Mesothelial cell of epicardium (in vitro differentiated cells): Measurements from ENCODE around the gene NAV3. TPM values are rescaled to one million over a fixed set of nuclear protein-coding genes. Genes with fewer than 3 reads are reported as not detected.
"Not testable (repeated sequence)": the region's sequence is repeated elsewhere in the genome, so short reads cannot be mapped to it uniquely, and the experiment has no call there.

Source experiments
- DNase-seq, 2 experiments: peaks; one replicate each; pipeline ENCODE4 v3.0.0; 2021; ENCODE audit warnings: low spot score in 2 of 2; ENCODE audit not compliant: unreplicated experiment in 2 of 2
- H3K27ac Mint-ChIP-seq: 2 replicates; pipeline ENCODE4 v1.8.0; 2021; ENCODE audit warnings: mixed read lengths
- H3K27me3 Mint-ChIP-seq: 2 replicates; pipeline ENCODE4 v1.8.0; 2021; ENCODE audit warnings: low read depth, mixed read lengths
- H3K36me3 Mint-ChIP-seq: 2 replicates; pipeline ENCODE4 v1.8.0; 2021; ENCODE audit warnings: mixed read lengths
- H3K4me1 Mint-ChIP-seq: 2 replicates; pipeline ENCODE4 v1.8.0; 2021; ENCODE audit warnings: mixed read lengths
- H3K4me3 Mint-ChIP-seq: 2 replicates; pipeline ENCODE4 v1.8.0; 2021; ENCODE audit warnings: mild to moderate bottlenecking, moderate library complexity, mixed read lengths
- H3K9me3 Mint-ChIP-seq: 2 replicates; pipeline ENCODE4 v1.8.0; 2021; ENCODE audit warnings: mixed read lengths
- CTCF ChIP-seq: fragments of 200-600 bp; sonication (generic); IDR thresholded peaks from one replicate; pipeline ENCODE4 v1.5.0; 2021; ENCODE audit warnings: antibody characterized with exemption; ENCODE audit not compliant: unreplicated experiment
- total RNA-seq: library from RNA; stranded (reverse); gene quantifications from 3 replicates; pipeline ENCODE4 v1.2.1, GENCODE V29; 2021

The NAV3 gene
- total RNA-seq, 1 donor from 2014 or later: 28.7 TPM

DNA sequence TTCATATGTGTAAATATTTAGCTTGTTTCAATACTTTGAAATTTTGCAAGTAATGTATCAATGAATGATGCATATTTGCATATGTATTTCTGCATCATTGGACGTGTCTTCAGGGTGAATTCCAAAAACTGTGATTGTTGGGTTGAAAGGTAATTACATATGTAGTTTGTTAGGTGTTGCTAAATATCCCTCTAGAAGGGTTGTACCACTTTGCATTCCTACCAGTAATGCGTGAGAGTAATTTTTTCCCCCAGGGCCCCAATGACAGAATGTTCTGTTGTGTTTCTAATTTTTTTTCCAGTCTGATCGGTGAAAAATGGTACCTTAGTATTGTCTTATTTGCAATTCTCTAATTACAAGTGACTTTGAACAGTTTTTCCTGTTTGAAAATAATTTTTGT is 408.9 kb downstream of the NAV3 start:
- H3K4me1 Mint-ChIP-seq: no peaks in the 10 kb centered on the region
- no peak overlapping the region for H3K4me3 Mint-ChIP-seq
- no peak for TF ChIP-seq CTCF
- H3K36me3 Mint-ChIP-seq: no peaks in the 10 kb centered on the region
- H3K27ac Mint-ChIP-seq: no peak overlapping the region
- H3K9me3 Mint-ChIP-seq: no peaks in the 10 kb centered on the region
- H3K27me3 Mint-ChIP-seq: no peaks in the 10 kb centered on the region
- no peak for DNase-seq

- no peak for TF ChIP-seq CTCF
- DNase-seq: no peak
- Mint-ChIP-seq H3K9me3 (no peaks in the 10 kb centered on the region), H3K27ac (no peak overlapping the region), H3K36me3 (no peaks in the 10 kb centered on the region), H3K4me1 (peaks cover 8% of the 10 kb centered on the region), H3K4me3 (no peak overlapping the region), H3K27me3 (no peaks in the 10 kb centered on the region)
Measured at GRCh38 chr12:78240827-78241226, 410.1 kb downstream of the NAV3 start.

DNA sequence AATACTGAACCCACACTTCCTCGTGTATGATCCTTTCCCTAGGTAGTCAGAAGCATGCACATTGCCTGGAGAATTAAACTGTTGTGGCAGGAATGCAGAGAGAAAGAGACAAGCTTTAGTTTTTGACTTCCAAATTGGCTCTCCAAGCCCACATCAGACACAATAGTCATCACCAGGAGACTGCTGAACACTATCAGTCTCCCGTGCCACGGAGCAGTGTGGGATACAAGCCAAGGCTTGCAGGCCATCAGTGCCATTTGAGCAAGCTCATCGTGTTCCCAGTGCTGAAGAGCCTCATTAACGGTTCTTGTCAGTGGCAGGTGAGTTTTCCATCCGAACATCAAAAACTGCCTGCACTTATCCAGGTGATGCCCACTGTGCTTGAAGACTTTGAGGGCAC is 410.8 kb downstream of the NAV3 start:
- H3K4me1 Mint-ChIP-seq: peaks cover 10% of the 10 kb centered on the region
- no peaks in the 10 kb centered on the region for H3K27me3 Mint-ChIP-seq
- no peaks in the 10 kb centered on the region for H3K36me3 Mint-ChIP-seq
- TF ChIP-seq CTCF: no peak
- H3K4me3 Mint-ChIP-seq: no peak overlapping the region
- DNase-seq: no peak
- H3K9me3 Mint-ChIP-seq: no peaks in the 10 kb centered on the region
- H3K27ac Mint-ChIP-seq: no peak overlapping the region

GRCh38 chr12:78244916-78245507 is 414.3 kb downstream of the NAV3 start:
- H3K27ac Mint-ChIP-seq: no peak overlapping the region
- H3K36me3 Mint-ChIP-seq: no peaks in the 10 kb centered on the region
- no peaks in the 10 kb centered on the region for H3K27me3 Mint-ChIP-seq
- H3K9me3 Mint-ChIP-seq: no peaks in the 10 kb centered on the region
- peaks cover 10% of the 10 kb centered on the region for H3K4me1 Mint-ChIP-seq
- no peak for TF ChIP-seq CTCF
- no peak overlapping the region for H3K4me3 Mint-ChIP-seq
- DNase-seq: no peak

- Mint-ChIP-seq H3K27ac (no peak overlapping the region), H3K4me1 (peaks cover 10% of the 10 kb centered on the region), H3K27me3 (peaks cover 2% of the 10 kb centered on the region), H3K9me3 (peaks cover 2% of the 10 kb centered on the region), H3K36me3 (no peaks in the 10 kb centered on the region), H3K4me3 (no peak overlapping the region)
- no peak for DNase-seq
- TF ChIP-seq CTCF: no peak
Measured at GRCh38 chr12:78248321-78248720, 417.6 kb downstream of the NAV3 start.

GRCh38 chr12:78249578-78249977 is 418.9 kb downstream of the NAV3 start:
- Mint-ChIP-seq H3K4me1 (peaks cover 10% of the 10 kb centered on the region), H3K27ac (no peak overlapping the region), H3K4me3 (no peak overlapping the region), H3K27me3 (peaks cover 2% of the 10 kb centered on the region), H3K36me3 (no peaks in the 10 kb centered on the region), H3K9me3 (peaks cover 7% of the 10 kb centered on the region)
- TF ChIP-seq CTCF: no peak
- no peak for DNase-seq

DNA sequence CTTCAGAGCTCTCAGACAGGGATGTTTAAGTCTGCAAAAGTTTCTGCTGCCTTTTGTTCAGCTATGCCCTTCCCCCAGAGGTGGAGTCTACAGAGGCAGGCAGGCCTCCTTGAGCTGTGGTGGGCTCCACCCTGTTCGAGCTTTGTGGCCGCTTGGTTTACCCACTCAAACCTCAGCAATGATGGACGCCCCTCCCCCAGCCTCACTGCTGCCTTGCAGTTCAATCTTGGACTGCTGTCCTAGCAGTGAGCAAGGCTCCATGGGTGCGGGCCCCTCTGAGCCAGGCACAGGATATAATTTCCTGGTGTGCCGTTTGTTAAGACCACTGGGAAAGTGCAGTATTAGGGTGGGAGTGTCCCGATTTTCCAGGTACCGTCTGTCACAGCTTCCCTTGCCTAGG is 427.0 kb downstream of the NAV3 start:
- not testable (repeated sequence) for H3K4me1 Mint-ChIP-seq, H3K4me3 Mint-ChIP-seq, H3K36me3 Mint-ChIP-seq, H3K27ac Mint-ChIP-seq, H3K27me3 Mint-ChIP-seq, DNase-seq
- peaks cover 22% of the 10 kb centered on the region for H3K9me3 Mint-ChIP-seq
